Stimulated activated CD8-positive, alpha-beta memory T cell treated with anti-CD3 and anti-CD28 coated beads, Interleukin-7, amount 100 ng/mL, for 1 hour (primary cell): ENCODE measurements around the gene KCNF1.
"Not testable (repeated sequence)": the region's sequence is repeated elsewhere in the genome, so short reads cannot be mapped to it uniquely, and the experiment has no call there.

Experiments used
- DNase-seq, 2 donors: peaks; one replicate each; pipeline ENCODE4 v3.0.0-alpha.2; 2020; ENCODE audit warnings: low read depth in 2 of 2

The KCNF1 gene

GRCh38 chr2:10944799-10945198, 33.1 kb downstream of the KCNF1 start:
- DNase-seq = no peak

- no peak for DNase-seq
Observed at GRCh38 chr2:10946394-10946793, 34.7 kb downstream of the KCNF1 start.

GRCh38 chr2:10947005-10947440, 35.3 kb downstream of the KCNF1 start:
- DNase-seq = no peak

DNA sequence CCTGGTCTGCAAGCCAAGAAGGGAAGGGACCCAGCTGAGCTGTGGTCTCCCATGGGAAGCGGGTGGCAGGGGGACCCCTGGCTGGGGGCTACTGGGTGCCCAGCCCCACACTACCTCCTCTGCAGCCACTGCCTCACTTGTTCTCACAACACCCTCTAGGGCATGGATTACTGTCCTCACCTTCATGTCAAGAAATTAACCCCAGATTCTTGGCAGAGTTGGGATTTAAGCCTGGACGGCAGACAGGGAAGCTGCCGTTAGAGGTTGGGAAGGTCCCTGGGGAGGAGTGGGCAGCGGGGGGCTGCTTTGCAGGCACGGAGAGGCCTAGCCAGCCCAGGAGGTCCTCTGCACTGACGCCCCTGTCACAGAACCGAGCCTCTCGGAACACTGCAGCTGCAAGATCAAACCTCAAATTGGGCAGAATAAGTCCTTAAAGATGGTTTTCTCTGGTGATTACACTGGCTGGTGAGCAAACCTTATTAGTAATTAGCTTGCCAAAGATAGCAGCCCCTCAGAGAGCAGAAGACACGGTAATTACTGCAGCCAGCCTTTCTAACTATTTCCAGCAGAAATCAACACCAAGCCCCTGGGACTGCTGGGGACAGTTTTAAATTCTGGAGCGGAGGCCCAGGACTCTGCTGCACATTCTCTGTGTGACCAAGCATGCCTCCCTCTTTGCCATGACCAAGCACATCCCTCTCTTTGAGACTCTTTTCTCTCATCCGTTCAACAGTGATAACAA, 35.9 kb downstream of the KCNF1 start:
- no peak for DNase-seq

GRCh38 chr2:10948188-10948564, 36.4 kb downstream of the KCNF1 start:
- no peak for DNase-seq

DNA sequence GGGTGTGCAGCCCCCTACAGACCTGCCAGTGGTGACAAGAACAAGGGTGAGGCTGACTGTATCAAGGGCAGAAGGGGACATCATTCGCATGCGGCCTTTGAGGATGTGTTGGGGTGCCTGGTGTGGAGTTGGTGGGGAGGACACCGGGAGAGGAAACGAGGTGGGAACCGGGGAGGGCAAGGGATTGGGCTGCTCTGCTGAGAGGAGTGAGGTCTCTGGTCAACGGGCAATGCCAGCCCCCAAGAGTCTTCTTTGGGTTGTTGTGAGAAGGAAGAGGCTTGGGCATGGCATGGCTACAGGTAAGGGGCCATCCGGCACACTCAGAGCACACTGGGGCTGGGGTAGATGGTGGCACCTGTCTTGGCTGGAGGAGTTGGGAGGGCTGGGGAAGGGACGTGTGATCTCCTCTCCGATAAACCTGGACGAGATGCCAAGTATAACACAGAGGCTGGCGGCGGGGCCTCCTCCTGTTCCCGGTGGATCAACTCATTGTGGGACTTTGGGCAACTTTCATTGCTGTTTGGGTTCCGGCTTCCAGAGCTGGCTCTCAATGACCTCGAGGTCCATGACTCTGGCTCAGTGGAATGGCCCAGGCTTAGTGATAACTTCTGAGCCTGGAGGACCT, 37.0 kb downstream of the KCNF1 start:
- no peak for DNase-seq

DNA sequence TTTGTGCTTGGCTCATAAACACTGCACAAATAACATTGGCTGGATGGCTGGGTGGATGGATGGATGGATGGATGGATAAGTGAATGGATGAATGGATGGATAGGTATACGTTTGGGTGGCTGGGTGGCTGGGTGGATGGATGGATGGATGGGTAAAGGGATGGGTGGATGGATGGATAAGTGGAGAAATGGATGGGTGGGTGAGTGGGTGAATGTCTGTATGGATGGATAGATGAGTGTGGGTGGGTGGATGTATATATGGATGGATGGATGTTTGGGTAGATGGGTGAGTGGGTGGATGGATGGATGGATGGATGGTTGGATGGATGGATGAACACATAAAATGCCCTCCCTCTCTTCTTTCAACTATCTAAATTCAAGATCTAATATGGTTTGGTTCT, 38.1 kb downstream of the KCNF1 start:
- DNase-seq = no peak

GRCh38 chr2:10951558-10952414, 40.1 kb downstream of the KCNF1 start:
- DNase-seq = no peak

DNA sequence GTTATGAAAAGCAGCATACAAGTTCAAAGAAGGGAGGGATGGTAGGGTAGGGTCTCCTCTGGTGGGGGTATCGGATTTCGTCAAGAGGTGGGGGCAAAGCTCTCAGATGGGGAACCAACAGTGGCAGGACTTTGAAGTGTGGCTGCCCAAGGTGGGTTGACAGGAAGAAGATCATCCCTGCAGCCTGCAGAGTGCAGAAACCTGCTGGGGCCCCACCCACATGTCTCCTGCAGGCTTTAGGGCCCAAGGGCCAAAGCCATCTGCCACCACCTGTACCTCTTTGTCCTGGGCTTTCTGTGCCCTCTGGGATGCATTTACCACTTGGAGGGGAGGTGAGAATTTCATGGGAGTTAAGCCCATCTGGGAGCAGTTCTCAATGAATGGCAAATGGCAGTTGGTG, 42.7 kb downstream of the KCNF1 start:
- no peak for DNase-seq

DNA sequence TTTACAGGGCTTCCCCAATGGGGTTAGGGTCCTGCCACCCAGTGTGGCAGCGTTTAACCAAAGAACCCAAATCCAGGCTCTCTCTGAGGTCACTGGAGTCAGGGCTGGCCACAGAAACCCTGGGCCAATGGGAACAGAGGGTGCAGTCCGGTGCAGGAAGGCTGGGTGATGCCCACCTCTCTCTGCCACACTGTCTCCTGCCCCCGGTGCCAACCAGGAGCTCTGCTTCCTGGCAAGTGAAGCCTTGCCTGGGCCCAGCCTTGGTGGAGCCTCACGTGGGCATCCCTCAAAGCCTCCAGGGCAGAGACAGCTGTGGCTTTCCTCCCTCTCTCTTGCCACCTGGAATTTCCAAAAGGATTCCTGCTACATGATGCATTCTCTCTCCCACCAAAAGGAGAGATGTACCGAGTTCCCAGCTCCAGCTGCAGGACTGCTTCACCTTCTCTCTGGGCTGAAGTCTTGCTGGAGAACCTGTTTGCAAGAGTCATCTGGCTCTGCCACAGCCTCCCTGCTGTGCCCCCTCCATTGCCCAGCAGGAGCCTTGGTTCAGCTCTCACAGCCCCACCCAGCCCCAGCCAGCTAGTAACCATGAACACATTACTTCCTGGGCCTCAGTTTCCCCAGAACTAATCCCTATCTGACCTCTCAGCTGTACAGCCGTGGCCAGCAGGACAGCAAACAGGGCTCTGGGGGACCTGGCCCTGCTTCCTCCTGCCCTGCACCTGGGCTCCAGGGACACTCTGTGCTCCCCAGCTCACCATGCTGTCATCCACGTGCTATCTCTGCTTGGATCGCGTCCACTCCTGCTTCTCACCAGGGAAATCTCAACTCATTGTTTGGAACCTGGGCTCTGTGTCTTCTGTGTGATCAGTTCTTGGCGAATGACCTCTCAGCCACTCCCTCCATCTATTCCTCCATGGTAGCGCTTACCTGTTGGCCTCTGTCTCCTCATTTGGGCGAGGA, 43.4 kb downstream of the KCNF1 start:
- DNase-seq = no peak

- DNase-seq = no peak
Observed at GRCh38 chr2:10956006-10956790, 44.5 kb downstream of the KCNF1 start.

DNA sequence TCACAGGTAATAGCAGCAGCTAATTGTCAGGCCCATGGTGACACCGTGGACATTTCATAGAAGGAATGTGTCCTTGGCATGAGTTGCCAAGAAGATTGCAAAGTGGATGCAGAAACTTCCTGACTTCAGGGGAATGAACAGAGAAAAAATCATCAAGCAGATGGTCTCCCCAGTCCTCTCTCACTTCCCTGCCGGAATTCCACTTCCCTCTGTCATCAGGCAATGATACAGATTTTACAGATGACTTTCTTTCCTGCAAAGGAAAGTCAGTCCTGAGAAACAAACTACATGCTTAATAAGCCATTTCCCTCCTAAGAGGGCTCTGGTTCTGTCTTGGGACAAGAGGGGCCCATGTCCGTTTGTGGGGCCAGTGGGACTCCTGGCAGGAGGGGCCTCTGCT, 45.7 kb downstream of the KCNF1 start:
- DNase-seq = no peak

DNA sequence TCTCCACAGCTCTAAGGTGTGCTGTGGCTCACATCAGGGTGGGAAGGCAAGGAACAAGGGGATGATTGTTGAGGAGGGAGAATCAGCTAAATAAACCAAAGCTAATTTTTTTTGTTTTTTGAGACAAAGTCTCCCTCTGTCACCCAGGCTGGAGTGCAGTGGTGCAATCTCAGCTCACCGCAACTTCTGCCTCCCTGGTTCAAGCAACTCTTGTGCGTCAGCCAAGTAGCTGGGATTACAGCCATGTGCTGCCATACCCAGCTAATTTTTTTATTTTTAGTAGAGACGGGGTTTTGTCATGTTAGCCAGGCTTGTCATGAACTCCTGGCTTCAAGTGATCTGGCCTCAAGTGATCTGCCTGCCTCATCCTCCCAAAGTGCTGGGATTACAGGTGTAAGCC, 46.7 kb downstream of the KCNF1 start:
- DNase-seq = not testable (repeated sequence)

DNA sequence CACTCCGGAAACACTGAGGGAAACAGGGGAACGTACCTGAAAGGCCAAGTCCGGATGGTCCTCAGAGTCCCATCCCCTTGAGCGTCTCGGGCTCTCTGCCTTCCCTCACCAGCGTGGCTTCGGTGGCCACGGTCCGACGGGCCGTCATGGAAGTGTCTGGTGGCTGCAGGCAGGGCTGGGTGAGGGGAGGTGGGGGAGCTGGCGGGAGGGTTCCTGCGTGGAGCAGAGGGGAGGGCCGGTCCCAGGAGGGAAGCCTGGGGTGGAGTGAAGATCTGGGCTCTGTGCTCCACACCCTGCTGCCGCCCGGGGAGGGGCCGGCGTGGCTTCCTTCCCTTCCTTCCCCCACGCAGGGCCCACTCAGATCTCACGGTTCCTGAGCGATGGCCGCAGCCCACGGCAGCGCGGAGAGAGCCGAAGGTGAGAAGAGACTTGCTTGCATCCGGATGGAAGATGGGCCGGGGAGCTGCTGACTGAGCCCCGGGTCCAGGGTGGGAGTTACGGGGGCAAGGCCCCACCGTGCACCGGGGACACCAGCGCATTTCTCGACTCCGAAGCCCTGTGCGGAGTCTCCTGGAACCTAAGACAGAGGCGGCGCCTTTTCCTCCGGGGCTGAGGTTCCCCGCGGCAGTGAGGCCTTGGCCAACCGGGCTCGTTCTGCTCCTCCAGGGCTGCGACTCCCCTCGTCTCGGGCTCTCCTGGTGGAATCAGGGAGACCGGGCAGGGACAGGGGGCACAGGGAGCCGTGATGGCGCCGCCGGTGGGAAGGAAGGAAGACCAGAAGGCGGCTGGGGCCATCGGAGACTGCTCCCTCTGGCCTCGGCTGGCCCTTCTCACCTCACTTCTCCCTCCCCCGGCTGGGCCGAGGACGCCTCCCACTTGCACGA, 49.1 kb downstream of the KCNF1 start:
- DNase-seq = no peak

DNA sequence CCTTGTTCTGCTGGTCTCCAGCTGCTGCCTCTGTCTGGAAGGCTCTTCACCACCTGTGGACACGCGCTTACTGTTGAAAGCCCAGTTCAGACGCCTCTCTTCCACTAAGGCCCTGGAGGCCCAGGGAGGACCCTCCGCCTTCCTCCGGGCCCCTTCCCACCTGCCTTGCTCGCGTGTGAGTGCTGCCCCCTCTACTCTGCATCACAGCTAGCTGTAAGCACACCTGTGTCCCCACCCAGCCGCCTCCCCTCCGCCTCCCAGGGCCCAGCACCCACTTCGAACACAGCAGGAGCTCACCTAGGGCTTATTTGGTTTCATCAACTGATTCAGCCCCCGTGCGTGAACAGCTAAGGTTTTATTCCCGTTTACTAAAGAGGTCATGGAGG, 49.7 kb downstream of the KCNF1 start:
- DNase-seq = no peak

DNA sequence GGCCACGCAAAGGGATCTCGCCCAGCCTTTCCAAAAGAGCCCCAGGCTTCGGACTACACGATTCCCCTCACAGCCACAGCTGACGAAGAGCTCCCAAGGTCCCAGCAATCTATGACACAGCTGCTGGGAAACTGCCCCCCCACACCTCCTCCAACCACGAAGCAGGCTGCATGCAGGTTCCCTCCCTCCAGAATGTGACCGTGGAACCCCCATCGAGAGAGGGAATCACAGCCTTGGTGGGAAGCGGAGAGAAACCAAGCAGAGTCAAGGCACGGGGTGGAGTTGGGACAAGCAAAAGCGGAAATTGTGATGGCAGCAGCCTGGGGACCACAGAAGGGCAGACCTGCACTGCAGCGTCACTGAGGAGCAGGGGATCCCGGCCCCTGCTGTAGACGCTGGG, 50.3 kb downstream of the KCNF1 start:
- DNase-seq = no peak

DNA sequence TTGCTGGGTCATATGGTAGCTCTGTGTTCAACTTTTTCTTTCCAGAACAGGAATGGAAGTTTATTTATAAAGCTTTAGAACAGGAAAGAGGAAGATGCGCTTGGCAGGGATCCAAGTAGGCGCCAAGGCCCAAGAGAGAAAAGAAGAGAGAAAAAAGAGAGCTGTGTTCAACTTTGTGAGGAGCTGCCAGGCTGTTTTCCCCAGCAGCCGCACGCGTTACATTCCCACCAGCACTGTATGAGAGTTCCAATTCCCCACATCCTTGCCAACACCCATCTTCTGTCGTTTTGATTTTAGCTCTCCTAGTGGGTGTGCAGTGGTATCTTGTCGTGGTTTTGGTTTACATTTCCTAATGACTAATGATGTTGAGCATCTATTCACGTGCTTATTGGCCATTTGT, 51.4 kb downstream of the KCNF1 start:
- DNase-seq = no peak
